ENCODE measurements around the gene NPPB.
A peak's percentile ranks its signal among the peaks of the same experiment; 100 is the strongest.

Gene NPPB

GRCh38 chr1:11831945-11832725, 26.6 kb downstream of the NPPB start:
- DNase-seq = no peak

- no peak for DNase-seq
Measured at GRCh38 chr1:11828511-11828910, 30.2 kb downstream of the NPPB start.

DNA sequence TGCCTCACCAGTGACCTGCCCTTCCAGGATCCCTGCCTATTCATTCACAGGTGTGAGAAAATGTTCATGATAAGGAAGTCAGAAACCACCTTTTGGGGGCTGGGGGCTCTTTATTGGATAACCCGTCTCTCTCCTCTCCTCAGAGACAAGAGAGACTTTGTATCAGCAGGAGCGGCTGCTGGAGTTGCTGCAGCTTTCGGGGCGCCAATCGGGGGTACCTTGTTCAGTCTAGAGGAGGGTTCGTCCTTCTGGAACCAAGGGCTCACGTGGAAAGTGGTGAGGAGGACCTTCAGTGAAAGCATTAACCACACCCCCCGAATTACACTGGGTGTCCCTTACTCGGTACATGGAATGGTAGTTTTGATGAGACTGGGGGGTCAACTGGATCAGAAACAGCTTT, 31.8 kb downstream of the NPPB start:
- no peak for DNase-seq

GRCh38 chr1:11825131-11825530, 33.6 kb downstream of the NPPB start:
- no peak for DNase-seq

DNA sequence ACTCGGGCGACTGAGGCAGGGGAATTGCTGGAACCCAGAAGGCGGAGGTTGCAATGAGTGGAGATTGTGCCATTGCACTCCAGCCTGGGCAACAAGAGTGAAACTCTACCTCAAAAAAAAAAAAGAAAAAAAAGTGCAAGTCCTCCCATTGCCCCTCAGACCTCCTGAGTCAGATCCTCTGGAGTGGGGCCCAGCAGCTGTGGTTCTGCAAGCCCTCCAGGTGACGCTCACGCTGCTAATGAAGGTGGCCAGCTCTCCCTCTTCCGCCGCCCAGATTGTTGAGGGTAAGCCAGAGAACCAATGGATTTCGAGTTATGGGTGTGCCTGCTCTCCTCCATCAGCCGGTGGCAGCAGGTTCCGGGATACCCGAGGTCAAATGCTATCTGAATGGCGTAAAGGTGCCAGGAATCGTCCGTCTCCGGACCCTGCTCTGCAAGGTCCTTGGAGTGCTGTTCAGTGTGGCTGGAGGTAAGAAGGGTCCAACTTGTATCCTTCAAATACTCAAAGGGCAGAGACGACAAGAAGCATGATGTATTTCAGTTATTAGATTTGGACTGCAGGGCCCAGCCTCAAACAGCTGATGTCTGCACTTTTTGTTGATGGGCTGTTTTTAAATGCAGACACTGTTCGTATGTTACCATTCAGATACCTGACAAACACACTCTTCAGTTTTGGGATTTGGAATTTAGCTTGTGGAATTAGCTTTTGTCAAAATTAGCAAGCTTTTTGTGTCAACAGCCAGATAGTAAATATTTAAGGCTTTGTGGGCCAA, 35.2 kb downstream of the NPPB start:
- DNase-seq = no peak

- no peak for DNase-seq
Measured at GRCh38 chr1:11822091-11822490, 36.7 kb downstream of the NPPB start.

DNA sequence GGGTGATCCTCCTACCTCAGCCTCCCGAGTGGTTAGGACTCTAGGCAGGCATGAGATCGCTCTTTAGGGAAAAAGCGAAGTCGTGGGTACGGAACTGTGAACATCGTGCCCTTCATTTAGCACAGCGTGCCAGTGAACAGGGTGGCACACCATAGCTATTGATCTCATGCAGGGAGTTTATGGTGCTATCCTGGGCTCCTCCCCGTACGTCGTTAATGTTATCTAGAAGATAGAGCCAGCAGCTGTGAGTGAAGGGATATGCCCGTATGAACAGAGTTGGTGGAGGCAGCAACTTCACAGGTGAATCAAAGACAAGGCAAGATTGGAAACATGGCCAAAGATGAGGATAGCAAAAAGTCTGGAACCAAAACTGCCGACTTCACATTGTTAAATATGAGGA, 41.6 kb downstream of the NPPB start:
- no peak for DNase-seq

DNA sequence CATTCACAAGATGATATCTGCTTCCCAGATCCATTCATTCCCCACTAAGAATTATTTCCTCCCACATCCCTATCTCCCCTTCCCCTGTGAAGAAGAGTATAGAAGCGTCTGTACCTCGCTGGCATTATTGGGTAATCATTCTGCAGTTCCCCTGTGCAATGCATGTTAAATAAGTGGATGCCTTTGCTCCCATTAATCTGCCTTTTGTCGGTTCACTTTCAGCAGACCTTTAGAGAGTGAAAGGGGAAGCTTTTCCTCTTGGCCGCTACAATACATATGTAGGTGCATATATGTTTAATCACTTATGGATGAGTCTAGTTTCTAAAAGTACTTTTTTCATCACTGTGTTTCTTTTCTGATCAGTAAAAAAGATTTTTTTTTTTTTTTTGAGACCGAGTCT, 45.7 kb downstream of the NPPB start:
- DNase-seq = peak; percentile 30

Data from MV-4-11 (cell line).